Suprapubic skin (tissue), 4 donors: ENCODE measurements around the gene SYT15.
"Not testable (repeated sequence)": the region's sequence is repeated elsewhere in the genome, so short reads cannot be mapped to it uniquely, and the experiment has no call there.

Source experiments
- CTCF ChIP-seq, 2 donors: fragments of 200-600 bp in 1 of 2; fragments of 450-650 bp in 1 of 2; sonication (generic) in 1 of 2; IDR thresholded peaks; one replicate each; pipeline ENCODE4 v1.5.1; 2016 to 2019; ENCODE audit warnings: antibody characterized with exemption in 2 of 2, mild to moderate bottlenecking in 1 of 2, moderate library complexity in 1 of 2
- EP300 ChIP-seq: sonication (generic); formaldehyde crosslinking; IDR thresholded peaks from one replicate; pipeline ENCODE4 v1.6.1; 2017; ENCODE audit warnings: antibody characterized with exemption
- POLR2A ChIP-seq, 2 donors: fragments of 450-650 bp; IDR thresholded peaks; one replicate each; pipeline ENCODE4 v1.6.1; 2017; ENCODE audit warnings: antibody characterized with exemption in 2 of 2, mild to moderate bottlenecking in 2 of 2, moderate library complexity in 2 of 2
- POLR2AphosphoS5 ChIP-seq, 3 donors: sonication (generic); formaldehyde crosslinking; IDR thresholded peaks; one replicate each; pipeline ENCODE4 v1.6.1; 2017; ENCODE audit warnings: antibody characterized with exemption in 3 of 3

- not testable (repeated sequence) for TF ChIP-seq CTCF (IDR thresholded peaks at IDR 0.05); POLR2AphosphoS5 (IDR thresholded peaks at IDR 0.05); POLR2A (IDR thresholded peaks at IDR 0.05); EP300
These were observed 3.1 kb downstream of the SYT15 start for GRCh38 chr10:46581997-46582396.
